ENCODE data around the gene C2.
"Not testable (repeated sequence)": the region's sequence is repeated elsewhere in the genome, so short reads cannot be mapped to it uniquely, and the experiment has no call there.

DNA sequence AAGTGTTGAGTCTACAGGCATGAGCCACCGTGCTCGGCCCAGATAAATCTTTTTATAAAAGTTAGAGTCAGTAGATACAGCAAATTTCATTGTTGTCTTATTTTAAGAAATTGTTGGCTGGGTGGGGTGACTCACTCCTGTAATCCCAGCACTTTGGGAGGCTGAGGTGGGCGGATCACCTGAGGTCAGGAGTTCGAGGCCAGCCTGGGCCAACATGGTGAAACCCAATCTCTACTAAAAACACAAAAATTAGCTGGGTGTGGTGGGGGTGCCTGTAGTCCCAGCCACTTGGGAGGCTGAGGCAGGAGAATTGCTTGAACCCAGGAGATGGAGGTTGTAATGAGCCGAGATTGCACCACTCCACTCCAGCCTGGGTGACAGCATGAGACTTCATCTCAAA is 19.3 kb upstream of the C2 start:
- TF ChIP-seq, protein P1, sequence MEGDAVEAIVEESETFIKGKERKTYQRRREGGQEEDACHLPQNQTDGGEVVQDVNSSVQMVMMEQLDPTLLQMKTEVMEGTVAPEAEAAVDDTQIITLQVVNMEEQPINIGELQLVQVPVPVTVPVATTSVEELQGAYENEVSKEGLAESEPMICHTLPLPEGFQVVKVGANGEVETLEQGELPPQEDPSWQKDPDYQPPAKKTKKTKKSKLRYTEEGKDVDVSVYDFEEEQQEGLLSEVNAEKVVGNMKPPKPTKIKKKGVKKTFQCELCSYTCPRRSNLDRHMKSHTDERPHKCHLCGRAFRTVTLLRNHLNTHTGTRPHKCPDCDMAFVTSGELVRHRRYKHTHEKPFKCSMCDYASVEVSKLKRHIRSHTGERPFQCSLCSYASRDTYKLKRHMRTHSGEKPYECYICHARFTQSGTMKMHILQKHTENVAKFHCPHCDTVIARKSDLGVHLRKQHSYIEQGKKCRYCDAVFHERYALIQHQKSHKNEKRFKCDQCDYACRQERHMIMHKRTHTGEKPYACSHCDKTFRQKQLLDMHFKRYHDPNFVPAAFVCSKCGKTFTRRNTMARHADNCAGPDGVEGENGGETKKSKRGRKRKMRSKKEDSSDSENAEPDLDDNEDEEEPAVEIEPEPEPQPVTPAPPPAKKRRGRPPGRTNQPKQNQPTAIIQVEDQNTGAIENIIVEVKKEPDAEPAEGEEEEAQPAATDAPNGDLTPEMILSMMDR (conservative IDR thresholded peaks at IDR 0.05), result not testable (repeated sequence)
- TF ChIP-seq EZH2 (IDR thresholded peaks at IDR 0.05; ENCODE audit: low read depth), result not testable (repeated sequence)

Data from PC-9 (cell line).